Naive thymus-derived CD4-positive, alpha-beta T cell (primary cell): Measurements from ENCODE around the gene POC1B. TPM values are rescaled to one million over a fixed set of nuclear protein-coding genes. Genes with fewer than 3 reads are reported as not detected.

ENCODE experiments used
- ATAC-seq: fragments of 150-1000 bp; cut with Tn5 transposase; 2 replicates; pipeline ENCODE4 v1.10.0; 2021; ENCODE audit warnings: mild to moderate bottlenecking, moderate library complexity
- CTCF ChIA-PET: fragments of 350-600 bp; sonication (Branson Sonifier 250); formaldehyde crosslinking; loops from one replicate; lab custom pipeline; 2021; ENCODE audit warnings: antibody characterized with exemption; lab: Charles Lee
- POLR2A ChIA-PET: fragments of 350-600 bp; sonication (Branson Sonifier 250); formaldehyde crosslinking; loops from one replicate; lab custom pipeline; 2021; ENCODE audit warnings: antibody characterized with exemption, inconsistent platforms; lab: Charles Lee
- DNase-seq, 9 donors: peaks; one replicate each; pipeline versions ENCODE4 v3.0.0 to v3.0.0-alpha.2; 2020 to 2022; ENCODE audit warnings: mixed read lengths in 1 of 9
- H3K27ac ChIP-seq: one replicate; pipeline ENCODE4 v1.7.0; 2013; ENCODE audit warnings: mild to moderate bottlenecking, low read depth, low read length, moderate library complexity
- H3K27me3 ChIP-seq, 2 donors: one replicate each; pipeline ENCODE4 v1.7.0; 2013; ENCODE audit warnings: low read length in 2 of 2, mild to moderate bottlenecking in 2 of 2, moderate library complexity in 2 of 2; ENCODE audit not compliant: control insufficient read depth in 2 of 2, insufficient read depth in 2 of 2
- H3K36me3 ChIP-seq, 3 experiments: 1 replicate in 2 of 3; 2 replicates in 1 of 3; pipeline ENCODE4 v1.7.0; 2013; ENCODE audit warnings: low read length in 3 of 3, mild to moderate bottlenecking in 3 of 3, moderate library complexity in 1 of 3; ENCODE audit not compliant: insufficient read depth in 3 of 3, control insufficient read depth in 2 of 3
- H3K4me1 ChIP-seq, 2 donors: one replicate each; pipeline ENCODE4 v1.7.0; 2013; ENCODE audit warnings: low read length in 2 of 2, mild to moderate bottlenecking in 2 of 2, moderate library complexity in 1 of 2; ENCODE audit not compliant: control insufficient read depth in 2 of 2, insufficient read depth in 2 of 2
- H3K4me3 ChIP-seq: 2 replicates; pipeline ENCODE4 v1.7.0; 2013; ENCODE audit warnings: mild to moderate bottlenecking, low read length
- H3K9me3 ChIP-seq, 3 experiments: 1 replicate in 2 of 3; 2 replicates in 1 of 3; pipeline ENCODE4 v1.7.0; 2013; ENCODE audit warnings: low read length in 3 of 3; ENCODE audit not compliant: control insufficient read depth in 2 of 3
- H3K27ac Mint-ChIP-seq, 9 donors: one replicate each; pipeline ENCODE4 v1.8.0; 2020 to 2022; ENCODE audit warnings: mixed read lengths in 9 of 9, mild to moderate bottlenecking in 8 of 9, moderate library complexity in 5 of 9, inconsistent platforms in 2 of 9
- H3K27me3 Mint-ChIP-seq, 5 donors: one replicate each; pipeline ENCODE4 v1.8.0; 2021 to 2022; ENCODE audit warnings: mixed read lengths in 5 of 5, mild to moderate bottlenecking in 1 of 5
- H3K36me3 Mint-ChIP-seq, 5 donors: one replicate each; pipeline ENCODE4 v1.8.0; 2020 to 2022; ENCODE audit warnings: mixed read lengths in 5 of 5, mild to moderate bottlenecking in 3 of 5, inconsistent platforms in 1 of 5
- H3K4me1 Mint-ChIP-seq, 7 donors: one replicate each; pipeline ENCODE4 v1.8.0; 2020 to 2022; ENCODE audit warnings: mixed read lengths in 7 of 7, mild to moderate bottlenecking in 3 of 7, inconsistent platforms in 1 of 7
- H3K4me3 Mint-ChIP-seq, 10 donors: one replicate each; pipeline ENCODE4 v1.8.0; 2020 to 2022; ENCODE audit warnings: mild to moderate bottlenecking in 10 of 10, mixed read lengths in 10 of 10, moderate library complexity in 6 of 10, inconsistent platforms in 2 of 10
- H3K9me3 Mint-ChIP-seq, 11 donors: one replicate each; pipeline ENCODE4 v1.8.0; 2020 to 2022; ENCODE audit warnings: mixed read lengths in 11 of 11, mild to moderate bottlenecking in 4 of 11, inconsistent platforms in 1 of 11, moderate library complexity in 1 of 11
- intact Hi-C, 2 donors: fragments of 100-400 bp; cut with micrococcal nuclease; formaldehyde crosslinking; loops; one replicate each; pipeline ENCODE4 v1.15.1; 2023
- polyA plus RNA-seq, 2 donors: library from polyadenylated mRNA; unstranded; fragments of 300-500 nt; fragmentation: Illumina TruSeq; gene quantifications; one replicate each; pipeline ENCODE4 v1.2.3, GENCODE V29; 2021
- total RNA-seq, 6 experiments: library from RNA in 5 of 6; stranded (reverse) in 5 of 6; gene quantifications; 1 replicate in 5 of 6; 2 replicates in 1 of 6; pipeline ENCODE4 v1.2.3 and lab custom pipeline; 2021 to 2026

POC1B gene
- total and polyA plus RNA-seq, 7 experiments from 2014 or later: 19.4 to 38.7 (median 23.4) TPM

DNA sequence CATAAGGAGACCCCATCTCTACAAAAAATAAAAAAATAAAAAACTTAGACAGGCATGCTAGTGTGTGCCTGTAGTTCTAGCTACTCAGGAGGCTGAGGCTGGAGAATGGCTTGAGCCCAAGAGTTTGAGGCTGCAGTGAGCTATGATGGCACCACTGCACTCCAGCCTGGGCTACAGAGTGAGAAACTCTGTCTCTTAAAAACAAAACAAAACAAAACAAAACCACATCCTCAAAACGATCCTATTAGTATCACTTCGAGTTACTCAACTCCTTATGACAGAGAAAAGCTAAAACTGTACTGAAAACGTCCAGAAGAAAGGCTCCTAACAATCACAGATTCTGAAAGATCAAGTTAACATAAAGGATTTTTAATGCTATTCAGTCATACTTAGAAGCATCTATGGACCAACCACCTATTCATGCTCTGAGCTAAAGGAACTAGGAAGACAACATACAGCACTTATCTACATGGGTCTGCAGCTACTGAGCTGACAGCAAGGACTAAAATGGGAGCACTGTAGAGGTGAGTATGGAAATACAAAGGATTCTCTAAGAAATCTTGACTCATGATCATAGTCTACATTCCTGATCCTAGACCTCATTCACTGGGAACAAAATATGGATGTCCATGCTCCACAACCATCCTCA is 98.2 kb downstream of the POC1B start:
- DNase-seq (peak in 1 of 9 donors; percentile 22), ATAC-seq (peak; percentile 83)
- no peak overlapping the region for H3K4me3 ChIP-seq
- Mint-ChIP-seq H3K27ac (peak overlapping the region in 5 of 9 donors; percentile 2 to 95 (median 52)), H3K4me1 (peaks cover 12 to 48% (median 24%) of the 10 kb centered on the region in 7 donors), H3K36me3 (peaks cover 3 to 38% (median 35%) of the 10 kb centered on the region in 5 donors), H3K4me3 (peak overlapping the region in 8 of 10 donors; percentile 0 to 83 (median 17)), H3K27me3 (no peaks in the 10 kb centered on the region), H3K9me3 (peaks cover 0 to 4% (median 0%) of the 10 kb centered on the region in 11 donors)
- ChIA-PET CTCF (no interaction called here), POLR2A (no interaction called here)
- intact Hi-C loops: loop anchor here in 1 of 2 donors (1.0 to 2.0 kb wide), 2 partner anchors 29 to 75 kb away; partner anchors contain the start of gene DUSP6
- no peaks in the 10 kb centered on the region for H3K9me3 ChIP-seq
- H3K4me1 ChIP-seq: peaks cover 5 to 29% of the 10 kb centered on the region in 2 donors
- H3K27me3 ChIP-seq: no peaks in the 10 kb centered on the region
- H3K36me3 ChIP-seq: no peaks in the 10 kb centered on the region
- H3K27ac ChIP-seq: no peak overlapping the region

DNA sequence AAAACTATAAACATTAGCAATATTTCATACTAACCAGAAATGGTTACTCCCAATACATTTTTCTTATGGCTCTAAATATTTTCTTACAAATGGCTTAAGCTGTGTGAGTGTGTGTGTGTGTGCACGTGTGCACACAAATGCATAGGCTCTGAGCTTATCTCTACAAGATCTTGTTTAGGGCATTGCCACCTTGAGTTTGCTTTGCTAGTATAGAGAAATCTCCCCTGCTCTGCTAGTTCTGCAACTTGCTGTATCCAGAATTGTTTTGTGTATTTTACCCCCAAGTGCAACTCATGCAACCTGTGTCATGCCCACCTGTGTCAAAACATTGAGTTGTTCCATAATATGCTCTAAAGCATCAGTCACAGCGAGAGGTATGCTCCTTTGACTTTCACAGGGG is 101.0 kb downstream of the POC1B start:
- ChIA-PET CTCF (interaction anchor here (0.6 kb wide), 1 partner anchor 517 kb away, joined by 4 read pairs; no protein-coding TSS in a partner anchor), POLR2A (no interaction called here)
- intact Hi-C loops: no loop called here
- Mint-ChIP-seq H3K27ac (no peak overlapping the region), H3K9me3 (peaks cover 0 to 4% (median 0%) of the 10 kb centered on the region in 11 donors), H3K4me1 (peaks cover 15 to 50% (median 24%) of the 10 kb centered on the region in 7 donors), H3K36me3 (peaks cover 3 to 41% (median 30%) of the 10 kb centered on the region in 5 donors), H3K27me3 (no peaks in the 10 kb centered on the region), H3K4me3 (no peak overlapping the region)
- Histone ChIP-seq H3K36me3 (no peaks in the 10 kb centered on the region), H3K4me1 (peaks cover 5 to 27% of the 10 kb centered on the region in 2 donors), H3K27ac (no peak overlapping the region), H3K9me3 (no peaks in the 10 kb centered on the region), H3K4me3 (no peak overlapping the region), H3K27me3 (no peaks in the 10 kb centered on the region)
- ATAC-seq: no peak
- no peak for DNase-seq

DNA sequence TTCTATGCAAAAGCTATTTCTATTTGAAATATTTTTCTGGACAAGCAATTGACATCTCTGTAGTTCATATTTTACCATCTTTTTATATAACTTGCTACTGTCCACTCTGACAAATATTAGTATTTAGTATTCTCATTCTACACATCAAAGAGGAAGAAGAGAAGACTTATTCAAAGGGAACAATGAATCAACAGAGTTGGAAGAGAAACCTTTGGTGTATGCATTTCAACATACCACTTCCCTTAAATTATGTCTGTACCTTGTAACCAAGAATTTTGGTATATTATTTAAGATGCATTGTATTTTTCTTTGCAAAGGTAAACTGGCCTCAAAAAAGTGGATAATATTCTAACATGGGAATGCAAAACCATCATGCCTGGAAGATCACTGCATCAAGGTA is 101.5 kb downstream of the POC1B start:
- Histone ChIP-seq H3K27ac (no peak overlapping the region), H3K4me3 (no peak overlapping the region)
- POLR2A ChIA-PET: no interaction called here

DNA sequence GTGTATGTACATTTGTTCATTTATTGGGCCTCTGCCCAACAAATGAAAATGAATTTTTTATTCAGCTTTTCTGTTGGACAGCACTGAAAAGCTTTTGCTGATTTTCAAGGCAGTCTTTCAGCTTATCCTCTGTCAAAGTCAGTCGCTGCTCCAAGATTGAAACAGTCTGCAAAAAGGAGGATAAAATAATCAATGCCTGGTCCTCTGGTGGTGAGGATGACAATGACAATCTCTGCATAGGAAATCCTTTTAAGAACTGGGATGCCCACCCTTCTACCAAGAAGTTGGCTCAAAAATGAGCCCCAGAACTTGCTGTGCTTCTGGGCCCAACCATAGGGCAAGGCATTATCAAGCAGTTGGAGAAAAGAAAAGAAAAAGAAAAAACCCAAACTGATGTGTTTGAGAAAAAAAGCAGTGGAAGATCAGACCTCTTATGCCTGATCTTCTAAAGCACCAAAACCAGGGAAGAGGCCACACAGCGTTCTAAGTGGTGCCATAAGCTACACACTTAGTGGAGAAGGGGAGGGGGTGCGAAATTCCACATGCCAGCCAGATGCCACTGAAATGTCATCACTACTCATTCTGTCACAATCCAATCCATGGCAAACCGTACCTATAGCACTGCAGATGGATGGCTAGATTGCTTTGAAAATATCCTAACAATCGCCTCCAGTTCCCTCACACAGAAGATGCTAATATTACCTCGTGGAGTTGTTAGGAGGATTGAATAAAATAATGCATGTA is 104.6 kb downstream of the POC1B start:
- H3K9me3 Mint-ChIP-seq: peaks cover 0 to 4% (median 0%) of the 10 kb centered on the region in 11 donors
- no peaks in the 10 kb centered on the region for H3K36me3 ChIP-seq
- no peak overlapping the region for H3K4me3 ChIP-seq
- DNase-seq (no peak), ATAC-seq (no peak)
- intact Hi-C loops: no loop called here
- peak overlapping the region in 1 of 9 donors; percentile 18 for H3K27ac Mint-ChIP-seq
- no peaks in the 10 kb centered on the region for H3K9me3 ChIP-seq
- ChIA-PET POLR2A (no interaction called here), CTCF (no interaction called here)
- H3K4me1 Mint-ChIP-seq: peaks cover 0 to 19% (median 0%) of the 10 kb centered on the region in 7 donors
- H3K27ac ChIP-seq: no peak overlapping the region
- no peak overlapping the region for H3K4me3 Mint-ChIP-seq
- no peaks in the 10 kb centered on the region for H3K27me3 Mint-ChIP-seq
- no peaks in the 10 kb centered on the region for H3K4me1 ChIP-seq
- peaks cover 8 to 45% (median 32%) of the 10 kb centered on the region in 5 donors for H3K36me3 Mint-ChIP-seq
- H3K27me3 ChIP-seq: no peaks in the 10 kb centered on the region

More for the DNA sequence above, 101.5 kb downstream of the POC1B start:
- DNase-seq: no peak
- no peaks in the 10 kb centered on the region for H3K9me3 ChIP-seq
- H3K36me3 Mint-ChIP-seq: peaks cover 3 to 39% (median 26%) of the 10 kb centered on the region in 5 donors
- peaks cover 0 to 4% (median 0%) of the 10 kb centered on the region in 11 donors for H3K9me3 Mint-ChIP-seq
- H3K4me3 Mint-ChIP-seq: no peak overlapping the region
- no peaks in the 10 kb centered on the region for H3K27me3 ChIP-seq
- intact Hi-C loops: no loop called here
- peaks cover 13 to 45% (median 20%) of the 10 kb centered on the region in 7 donors for H3K4me1 Mint-ChIP-seq
- H3K4me1 ChIP-seq: peaks cover 3 to 23% of the 10 kb centered on the region in 2 donors
- ATAC-seq: peak; percentile 44
- no peaks in the 10 kb centered on the region for H3K36me3 ChIP-seq
- CTCF ChIA-PET: no interaction called here
- H3K27ac Mint-ChIP-seq: peak overlapping the region in 1 of 9 donors; percentile 47
- no peaks in the 10 kb centered on the region for H3K27me3 Mint-ChIP-seq

DNA sequence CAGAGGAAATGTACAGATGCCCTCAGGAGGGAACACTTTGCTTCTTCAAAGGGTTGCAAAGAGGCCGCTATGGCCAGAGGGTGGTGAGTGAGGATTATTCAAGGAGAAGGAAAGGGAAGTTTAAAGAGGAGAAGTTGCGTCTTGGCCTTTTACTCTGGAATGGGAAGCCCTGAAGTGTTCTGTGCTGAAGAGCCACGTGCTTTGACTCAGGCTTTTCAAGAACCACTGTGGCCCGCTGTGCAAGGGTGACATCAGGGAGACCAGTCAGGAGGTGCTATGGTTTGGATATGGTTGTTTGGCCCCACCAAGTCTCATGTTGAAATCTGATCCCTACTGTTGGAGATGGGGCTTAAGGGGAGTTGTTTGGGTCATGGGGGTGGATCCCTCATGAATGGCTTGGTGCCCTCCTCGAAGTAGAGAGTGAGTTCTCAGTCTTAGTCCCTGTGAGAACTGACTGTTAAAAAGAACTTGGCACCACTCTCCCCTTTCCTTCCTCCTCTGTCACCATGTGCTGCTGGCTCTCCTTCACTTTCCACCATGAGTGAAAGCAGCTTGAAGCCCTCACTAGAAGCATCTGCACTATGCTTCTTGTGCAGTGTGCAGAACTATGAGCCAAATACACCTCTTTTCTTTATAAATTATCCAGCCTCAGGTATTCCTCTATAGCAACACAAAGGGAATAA is 107.5 kb downstream of the POC1B start:
- no peaks in the 10 kb centered on the region for H3K9me3 Mint-ChIP-seq
- DNase-seq (no peak), ATAC-seq (no peak)
- no peak overlapping the region for H3K4me3 ChIP-seq
- no peaks in the 10 kb centered on the region for H3K36me3 ChIP-seq
- H3K36me3 Mint-ChIP-seq: peaks cover 5 to 29% (median 17%) of the 10 kb centered on the region in 5 donors
- H3K4me1 Mint-ChIP-seq: peaks cover 0 to 7% (median 0%) of the 10 kb centered on the region in 7 donors
- no peak overlapping the region for H3K27ac ChIP-seq
- no peak overlapping the region for H3K4me3 Mint-ChIP-seq
- ChIA-PET CTCF (interaction anchor here (0.6 kb wide), 1 partner anchor 338 kb away, joined by 3 read pairs; no protein-coding TSS in a partner anchor), POLR2A (interaction anchor here (0.7 kb wide), 1 partner anchor 109 kb away, joined by 3 read pairs; no protein-coding TSS in a partner anchor)
- no peaks in the 10 kb centered on the region for H3K4me1 ChIP-seq
- no peaks in the 10 kb centered on the region for H3K9me3 ChIP-seq
- no peaks in the 10 kb centered on the region for H3K27me3 ChIP-seq
- no peaks in the 10 kb centered on the region for H3K27me3 Mint-ChIP-seq
- intact Hi-C loops: no loop called here
- no peak overlapping the region for H3K27ac Mint-ChIP-seq

DNA sequence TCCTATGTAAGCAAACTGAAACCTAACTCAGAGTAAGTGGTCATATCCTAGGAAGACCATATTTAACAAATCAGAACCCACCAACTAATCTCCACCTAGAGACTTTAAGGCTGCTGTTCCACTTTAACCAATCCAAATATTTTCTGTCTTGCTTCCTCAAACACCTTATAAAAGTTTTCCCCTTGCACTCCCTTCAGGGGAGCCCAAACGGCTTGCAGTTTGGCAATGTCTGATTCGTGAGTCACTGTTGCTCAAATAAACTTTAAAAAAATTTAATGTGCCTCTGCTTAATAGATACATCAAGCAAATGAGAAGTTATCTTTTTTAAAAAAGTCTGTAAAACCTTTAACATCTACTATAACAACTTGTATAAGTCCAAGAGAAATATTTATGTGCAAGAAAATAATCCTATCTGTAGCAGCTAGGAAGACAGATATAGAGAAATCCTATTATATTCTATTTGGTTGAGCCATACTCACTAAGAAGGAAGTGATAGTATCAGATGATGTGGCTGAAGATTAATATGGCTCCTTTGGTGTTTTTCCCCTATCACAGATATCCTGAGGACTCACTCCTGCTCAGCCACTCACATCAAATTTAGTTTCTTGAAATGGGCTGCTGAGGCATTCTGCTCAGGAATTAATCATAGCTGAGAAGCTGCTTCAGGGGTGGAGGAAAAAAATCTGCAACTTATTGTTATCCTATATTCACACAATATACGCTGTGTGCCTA is 108.4 kb downstream of the POC1B start:
- H3K36me3 ChIP-seq: no peaks in the 10 kb centered on the region
- no peaks in the 10 kb centered on the region for H3K9me3 Mint-ChIP-seq
- POLR2A ChIA-PET: no interaction called here
- ATAC-seq: peak; percentile 29
- intact Hi-C loops: no loop called here
- peaks cover 5 to 26% (median 17%) of the 10 kb centered on the region in 5 donors for H3K36me3 Mint-ChIP-seq
- no peaks in the 10 kb centered on the region for H3K9me3 ChIP-seq
- H3K27me3 ChIP-seq: no peaks in the 10 kb centered on the region
- no peak overlapping the region for H3K27ac Mint-ChIP-seq
- H3K4me1 Mint-ChIP-seq: peaks cover 0 to 7% (median 0%) of the 10 kb centered on the region in 7 donors
- H3K27me3 Mint-ChIP-seq: no peaks in the 10 kb centered on the region
- DNase-seq: no peak
- CTCF ChIA-PET: no interaction called here
- H3K4me3 ChIP-seq: no peak overlapping the region
- H3K4me1 ChIP-seq: no peaks in the 10 kb centered on the region
- H3K4me3 Mint-ChIP-seq: no peak overlapping the region
- no peak overlapping the region for H3K27ac ChIP-seq
